GM18508 (cell line): Measurements from ENCODE around the gene SLC35C1.

Experiments
- ATAC-seq: cut with Tn5 transposase; IDR thresholded peaks from one replicate; pipeline ENCODE4 v1.9.1; 2021; ENCODE audit warnings: moderate number of reproducible peaks; ENCODE audit not compliant: insufficient read depth, unreplicated experiment

The SLC35C1 gene

DNA sequence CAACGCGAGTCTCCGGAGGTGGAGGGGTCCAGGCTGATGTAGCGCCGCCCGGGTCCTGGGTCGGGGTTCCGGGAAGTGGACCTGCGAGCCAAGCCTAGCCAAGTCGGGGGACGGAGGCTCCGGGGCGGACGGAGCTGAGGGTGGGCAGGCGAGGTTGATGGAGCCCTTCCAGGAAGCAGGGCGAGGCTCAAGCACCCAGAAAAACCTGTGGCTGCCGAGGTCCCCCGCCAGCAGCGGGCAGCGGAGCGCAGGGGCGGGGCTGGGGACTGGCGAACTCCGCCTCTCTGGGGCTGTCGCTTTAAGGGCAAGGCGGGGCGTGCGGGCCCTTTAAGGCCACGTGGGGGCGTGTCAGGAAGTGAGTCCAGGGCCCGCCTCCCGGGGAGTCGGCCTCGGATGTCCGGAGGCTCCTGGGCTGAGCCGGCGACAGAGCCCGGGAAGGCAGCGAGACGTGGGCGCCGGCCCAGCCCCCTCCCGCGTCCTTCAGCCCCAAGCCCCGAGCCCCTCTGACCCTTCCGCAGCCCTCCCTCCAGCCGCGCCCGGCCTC lies at the start of gene SLC35C1:
Gene SLC35C1, plus strand, starts transcription at position 389 of the 544 bp plus-strand sequence. CDS start 653 bp downstream, outside the sequence.
- ATAC-seq, result peak; percentile 70

DNA sequence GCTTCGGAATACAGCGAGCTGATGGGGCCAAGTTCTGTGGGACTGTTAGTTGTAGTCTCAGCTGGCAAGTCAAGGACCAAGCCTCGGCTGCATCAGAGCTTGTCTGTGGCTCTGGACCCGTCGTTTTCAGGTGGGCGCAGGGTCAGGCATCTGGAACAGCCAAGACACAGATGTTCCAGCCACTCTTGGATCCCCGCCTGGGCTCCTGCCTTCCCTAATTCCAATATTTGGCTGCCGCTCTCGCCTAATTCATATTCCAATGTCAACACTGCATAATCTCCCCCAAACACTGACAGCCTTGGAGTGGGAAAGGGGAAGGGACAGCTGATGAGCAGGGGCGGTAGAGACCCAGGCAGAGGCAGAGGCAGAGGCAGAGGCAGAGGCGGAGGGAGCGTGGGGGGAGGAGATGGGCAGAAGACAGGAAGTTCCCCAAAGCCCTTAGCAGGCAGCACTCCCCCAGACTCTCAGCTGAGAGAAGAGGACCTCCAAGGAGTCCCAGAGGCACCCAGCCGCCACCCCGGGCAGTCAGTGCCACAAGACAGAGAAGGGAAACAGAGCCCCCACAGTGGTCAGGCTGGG lies 49.6 kb upstream of the SLC35C1 start:
- ATAC-seq, result no peak

DNA sequence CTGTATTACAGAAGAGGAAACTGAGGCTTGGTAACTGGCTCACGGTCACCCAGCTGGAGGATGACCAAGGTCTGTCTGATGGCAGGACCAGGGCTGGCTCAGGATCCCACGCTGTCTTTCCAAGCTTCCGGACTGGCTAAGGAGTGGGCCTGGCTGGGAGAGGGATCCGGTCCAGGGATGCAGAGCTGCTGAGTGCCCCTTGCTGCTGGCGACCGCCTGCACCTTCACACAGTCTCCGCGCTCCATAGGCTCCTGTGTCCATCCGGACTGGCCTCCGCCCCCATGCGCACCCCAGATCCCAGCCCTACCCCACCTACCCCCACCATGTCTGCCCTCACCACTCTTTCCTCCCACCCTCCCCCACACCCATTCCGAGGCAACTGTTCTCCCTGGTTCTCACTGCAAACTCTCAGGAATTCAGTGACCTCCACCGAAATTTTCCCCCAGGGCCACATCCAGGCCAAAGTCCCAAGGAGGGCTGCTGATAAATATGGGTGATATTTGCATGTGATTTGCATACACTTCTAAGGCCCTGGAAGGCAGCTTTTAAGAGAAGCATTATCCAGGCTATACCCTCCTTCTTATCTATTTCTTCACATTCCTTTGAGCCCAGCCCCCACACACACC lies 48.5 kb upstream of the SLC35C1 start:
- ATAC-seq, result no peak

DNA sequence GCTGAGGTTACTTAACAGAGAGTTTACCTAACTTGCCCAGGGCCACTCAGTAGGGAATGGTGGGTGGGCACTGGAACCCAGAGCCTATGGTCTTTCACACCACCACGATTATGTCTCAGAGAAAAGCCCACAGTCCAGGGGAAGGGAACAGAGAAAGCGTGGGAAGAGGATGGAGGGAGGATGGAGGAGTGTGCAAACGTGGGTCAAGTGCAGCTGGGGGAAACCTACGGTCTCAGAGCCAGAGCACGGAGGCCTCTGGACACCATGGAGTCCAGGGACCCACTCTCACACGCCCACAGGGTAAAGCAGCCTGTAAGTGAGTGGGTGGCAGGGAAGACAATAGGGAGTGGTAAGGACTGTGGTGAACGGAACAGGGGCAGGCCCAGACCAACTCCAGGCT lies 47.3 kb upstream of the SLC35C1 start:
- no peak for ATAC-seq

DNA sequence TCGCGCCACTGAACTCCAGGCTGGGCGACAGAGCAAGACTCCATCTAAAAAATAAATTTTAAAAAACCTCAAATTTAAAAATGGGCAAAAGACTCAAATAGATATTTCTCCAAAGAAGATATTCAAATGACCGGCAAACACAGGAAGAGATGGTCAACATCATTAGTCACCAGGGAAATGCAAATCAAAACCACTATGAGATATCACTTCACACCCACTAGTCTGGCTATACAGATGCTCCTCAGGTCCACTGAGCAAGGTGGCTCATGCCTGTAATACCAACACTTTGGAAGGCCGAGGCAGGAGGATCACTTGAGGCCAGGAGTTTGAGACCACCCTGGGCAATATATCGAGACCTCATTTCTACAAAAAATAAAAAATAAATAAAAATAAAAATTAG lies 43.3 kb upstream of the SLC35C1 start:
- ATAC-seq, result no peak

DNA sequence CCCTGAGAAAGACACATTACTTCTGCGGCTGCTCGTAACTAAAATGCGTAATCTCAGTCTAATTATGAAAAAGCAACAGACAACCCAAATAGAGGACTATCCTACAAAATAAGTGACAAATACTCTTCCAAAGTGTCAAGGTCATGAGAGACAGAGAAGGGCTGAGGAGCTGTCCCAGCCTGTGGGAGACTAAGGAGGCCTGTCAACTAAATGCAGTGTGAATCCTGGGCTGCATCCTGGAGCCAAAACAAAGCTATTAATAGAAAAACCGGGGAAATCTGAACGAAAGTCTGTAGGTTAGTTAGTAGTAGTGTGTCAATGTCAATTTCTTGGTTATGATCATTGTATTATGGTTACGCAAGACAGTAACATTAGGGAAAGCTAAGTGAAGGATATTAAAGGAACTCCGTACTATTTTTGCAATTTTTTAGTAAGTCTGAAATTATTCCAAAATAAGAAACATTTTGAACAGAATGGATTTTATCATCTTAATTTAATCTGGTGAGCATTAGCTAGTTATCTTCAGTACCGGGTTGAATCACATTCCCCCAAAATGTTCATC lies 39.8 kb upstream of the SLC35C1 start:
- ATAC-seq, result no peak

DNA sequence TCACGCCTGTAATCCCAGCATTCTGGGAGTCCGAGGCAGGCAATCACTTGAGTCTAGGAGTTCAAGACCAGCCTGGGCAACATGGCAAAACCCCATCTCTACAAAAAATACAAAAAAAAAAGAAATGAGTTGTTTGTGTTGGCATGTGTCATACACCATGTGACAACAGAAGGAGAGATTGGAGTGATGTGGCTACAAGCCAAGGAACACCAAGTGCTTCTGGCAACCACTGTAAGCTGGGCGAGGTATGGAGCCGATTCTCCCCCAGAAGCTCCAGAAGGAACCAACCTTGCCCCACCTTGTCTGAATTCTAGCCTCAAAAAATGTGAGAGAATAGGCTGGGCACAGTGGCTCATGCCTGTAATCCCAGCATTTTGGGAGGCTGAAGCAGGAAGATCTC lies 39.1 kb upstream of the SLC35C1 start:
- ATAC-seq, result no peak

DNA sequence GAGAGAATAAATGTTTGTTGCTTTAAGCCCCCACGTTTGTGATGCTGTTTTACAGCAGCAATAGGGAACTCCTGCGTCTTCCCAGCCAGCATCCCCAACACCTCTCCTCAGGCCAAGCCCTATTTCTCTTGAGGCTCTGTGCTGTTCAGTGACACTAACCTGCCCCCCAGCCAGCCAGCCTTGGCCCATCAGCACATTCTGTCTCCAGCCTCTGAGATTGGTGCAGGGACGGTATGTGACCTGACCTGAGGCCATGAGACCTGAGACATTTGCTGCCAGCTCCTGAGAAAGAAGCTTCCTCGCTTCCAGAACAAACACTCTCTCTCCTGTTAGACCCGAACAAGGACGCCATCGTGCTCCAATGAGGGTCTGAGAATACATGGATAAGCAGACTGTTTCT lies 38.5 kb upstream of the SLC35C1 start:
- no peak for ATAC-seq

DNA sequence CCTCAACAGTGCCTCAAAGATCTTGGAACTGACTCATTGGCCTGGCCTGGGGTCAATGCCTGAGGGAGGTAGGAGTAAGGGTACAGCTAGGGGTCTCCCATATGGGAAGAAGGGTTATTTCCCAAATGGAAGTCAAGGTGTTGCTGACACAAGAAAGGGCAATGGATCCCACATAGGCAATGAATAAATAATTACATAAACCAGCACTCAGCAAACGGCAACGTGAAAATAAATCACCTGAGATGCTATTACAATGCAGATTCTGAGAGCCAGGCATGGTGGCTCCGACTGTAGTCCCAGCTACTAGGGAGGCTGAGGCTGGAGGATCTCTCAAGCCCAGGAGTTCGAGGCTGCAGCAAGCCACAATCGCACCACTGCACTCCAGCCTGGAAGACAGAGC lies 36.5 kb upstream of the SLC35C1 start:
- ATAC-seq, result no peak

DNA sequence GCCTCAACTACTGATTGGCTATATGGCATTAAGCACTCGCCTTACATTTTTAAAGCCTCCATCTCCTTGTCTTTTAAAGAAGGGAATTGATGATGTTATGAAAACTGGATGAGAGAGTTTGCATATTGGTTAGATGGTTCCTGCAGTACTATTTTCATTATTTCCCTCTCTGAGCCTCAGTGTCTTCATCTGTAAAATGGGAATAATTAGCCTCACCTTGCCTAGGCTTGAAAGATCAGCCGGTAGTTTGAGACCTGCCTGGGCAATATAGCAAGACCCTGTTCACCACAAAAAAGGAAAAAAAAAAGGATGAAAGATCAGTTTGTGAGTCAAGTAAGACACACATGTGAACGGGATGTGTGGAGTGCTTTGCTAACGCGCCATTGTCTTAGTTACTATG lies 35.0 kb upstream of the SLC35C1 start:
- no peak for ATAC-seq

DNA sequence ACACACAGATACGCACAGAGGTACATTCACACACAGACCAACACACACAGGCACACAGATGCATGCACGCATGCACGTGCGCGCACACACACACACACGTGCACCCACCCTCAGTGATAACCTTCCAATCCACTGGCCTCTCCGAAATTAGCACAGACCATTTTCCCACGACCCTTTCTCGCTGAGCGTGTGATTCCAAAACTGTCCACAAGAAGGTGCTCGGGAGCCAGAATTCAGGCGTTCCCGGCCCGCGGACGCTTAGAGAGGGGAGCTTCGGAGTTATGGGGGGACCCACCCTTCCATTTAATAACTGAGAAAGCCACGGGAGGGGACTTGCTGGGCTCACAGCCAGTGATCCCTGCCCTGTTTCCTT lies 33.8 kb upstream of the SLC35C1 start:
- ATAC-seq, result no peak

DNA sequence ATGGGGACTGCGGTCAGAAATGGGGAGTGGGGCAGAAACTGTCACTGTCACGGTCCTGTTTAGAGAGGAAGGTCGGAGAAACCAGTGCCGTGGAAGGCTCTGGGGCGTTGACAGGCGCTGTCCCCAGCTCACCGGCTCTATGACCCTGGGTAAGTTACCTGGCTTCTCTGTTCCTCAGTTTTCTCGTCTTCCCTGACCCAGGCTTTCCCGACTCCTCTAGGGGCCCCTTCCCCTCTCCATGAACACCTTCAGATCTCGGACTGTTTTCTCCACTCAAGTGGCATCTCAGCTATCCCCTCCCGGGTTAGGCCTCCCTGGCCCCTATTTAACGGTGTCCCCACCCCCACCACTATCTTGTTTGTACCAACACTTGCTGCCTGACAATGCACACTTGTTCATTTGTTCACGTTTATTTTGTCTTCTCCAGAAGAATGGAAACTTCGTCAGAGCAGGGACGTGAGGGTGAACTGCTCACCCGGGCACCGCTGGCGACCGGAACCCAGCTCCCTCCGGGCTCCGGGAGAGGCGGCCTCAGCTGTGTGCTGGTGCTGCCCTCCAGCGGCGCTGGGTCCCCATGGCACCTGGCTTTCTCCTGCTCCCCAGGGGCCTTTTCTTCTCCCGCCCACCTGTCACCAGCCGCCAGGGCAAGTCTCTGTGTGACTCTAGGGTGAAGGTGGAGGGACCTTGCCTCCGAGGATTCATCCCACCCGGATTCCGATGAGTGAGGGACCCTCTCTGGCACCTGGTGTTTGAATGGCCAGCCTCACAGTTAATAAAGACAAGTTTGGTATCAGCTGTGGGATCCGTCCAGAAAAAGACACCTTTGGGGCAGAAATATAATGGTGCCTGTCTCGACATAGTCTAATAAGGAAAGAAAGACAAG lies 33.1 kb upstream of the SLC35C1 start:
- ATAC-seq, result no peak

DNA sequence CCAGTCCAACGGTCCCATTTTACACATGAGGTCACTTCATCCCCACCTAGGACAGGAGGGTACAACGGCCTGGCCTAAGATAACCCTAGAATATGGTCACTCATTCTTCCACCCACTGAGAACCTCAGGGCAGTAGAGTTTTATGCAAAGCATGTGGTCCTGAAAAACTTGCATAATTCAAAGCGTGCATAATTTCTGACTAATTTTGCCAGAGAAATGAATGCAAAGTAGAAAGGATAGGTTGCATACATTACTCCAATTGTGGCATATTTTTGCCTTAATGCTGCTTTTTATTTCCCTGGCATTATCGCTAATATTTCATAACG lies 32.5 kb upstream of the SLC35C1 start:
- no peak for ATAC-seq

DNA sequence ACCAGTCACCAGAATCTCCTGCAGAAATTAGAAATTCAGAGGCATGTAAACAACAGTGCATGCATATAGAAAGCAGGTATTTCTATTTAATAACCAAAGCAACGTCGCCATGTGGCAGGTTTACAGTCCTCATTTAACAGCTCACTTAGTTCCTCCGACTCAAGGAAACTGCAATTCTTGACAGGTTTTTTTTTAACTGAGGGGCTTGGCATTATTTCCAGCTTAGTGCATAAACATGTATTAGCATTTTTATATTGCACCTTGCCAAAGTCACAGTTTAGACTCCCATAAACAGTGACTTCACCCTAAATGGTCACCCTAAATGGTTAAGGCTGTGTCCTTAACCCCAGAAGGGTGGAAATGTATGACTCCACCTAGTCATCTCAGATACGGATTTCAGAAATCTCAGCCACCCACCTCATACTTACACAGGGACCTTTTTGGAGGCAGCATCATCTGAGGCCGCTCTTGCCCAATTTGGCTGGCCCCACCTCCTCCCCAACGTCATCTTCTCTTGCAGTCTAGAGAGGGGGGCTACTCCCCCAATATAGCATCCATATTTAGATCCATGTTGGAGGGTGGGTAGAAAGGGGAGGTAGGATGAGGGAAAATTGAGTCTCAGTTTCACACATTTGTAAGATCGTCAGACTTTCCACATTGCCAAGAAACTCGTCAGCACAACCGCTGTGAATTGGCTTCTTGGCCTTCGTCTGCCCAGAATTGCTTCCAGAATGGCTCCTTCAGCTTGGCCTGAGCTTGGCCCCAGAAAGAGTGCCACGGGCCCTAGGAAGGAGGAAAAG lies 31.8 kb upstream of the SLC35C1 start:
- no peak for ATAC-seq

DNA sequence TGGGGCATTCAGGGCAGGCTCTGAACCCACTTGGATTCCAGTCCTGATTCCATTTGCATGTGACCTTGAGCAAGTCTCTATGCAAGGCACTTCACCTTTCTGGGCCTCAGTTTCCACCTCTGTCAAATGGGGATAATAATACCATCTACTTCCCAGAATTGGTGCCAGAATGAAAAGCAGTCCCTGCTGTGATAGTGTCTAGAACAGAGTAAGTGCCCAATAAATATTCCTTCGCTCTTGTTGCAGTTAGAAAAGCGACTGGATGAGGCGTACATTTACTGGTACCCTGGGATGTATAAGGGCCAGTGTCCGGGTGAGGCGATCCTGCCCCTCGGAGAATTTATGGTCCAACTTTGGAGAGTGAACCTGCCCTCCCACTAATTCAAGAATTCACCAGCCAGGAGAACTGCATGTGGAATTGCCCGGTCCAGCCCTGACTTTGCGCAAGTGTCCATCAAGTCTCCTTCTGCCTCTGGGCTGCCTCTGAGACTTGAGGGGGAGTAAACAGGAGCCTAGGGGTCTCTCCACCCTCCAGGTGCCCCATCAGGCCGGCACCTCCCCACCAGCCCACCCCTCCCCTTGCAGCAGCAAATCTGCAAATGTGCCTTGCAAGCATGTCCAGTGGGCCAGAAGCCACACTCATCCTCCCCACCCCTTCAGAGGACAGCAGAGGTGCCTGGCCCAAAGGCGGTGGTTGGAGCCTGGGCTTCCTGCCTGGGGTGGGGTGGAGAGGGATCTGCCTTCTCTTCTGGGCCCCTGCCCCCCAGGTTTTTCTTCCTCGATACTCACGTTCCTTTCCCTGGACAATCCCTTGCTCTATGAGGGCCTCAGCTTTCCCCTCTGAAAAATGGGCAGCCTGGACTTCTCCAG lies 30.9 kb upstream of the SLC35C1 start:
- no peak for ATAC-seq

DNA sequence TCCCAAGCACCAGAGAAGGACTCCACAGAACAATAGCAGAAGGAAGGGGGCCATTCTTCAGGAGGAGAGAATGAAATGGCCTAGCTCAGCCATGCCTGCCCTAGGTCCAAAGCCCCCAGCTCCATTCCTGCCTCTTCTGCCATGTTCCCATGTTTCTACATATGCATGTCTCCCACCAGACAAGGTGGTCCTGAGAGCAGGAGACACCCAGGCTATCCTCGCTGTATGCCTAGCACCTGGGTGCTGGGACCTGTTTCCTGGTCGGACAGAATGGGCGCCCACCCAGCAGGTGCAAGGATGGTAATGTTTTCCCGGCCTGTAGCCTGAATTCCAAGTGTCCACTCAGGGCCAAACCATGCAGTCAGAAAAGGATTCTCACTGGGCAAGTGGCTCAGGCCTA lies 30.2 kb upstream of the SLC35C1 start:
- ATAC-seq, result no peak

DNA sequence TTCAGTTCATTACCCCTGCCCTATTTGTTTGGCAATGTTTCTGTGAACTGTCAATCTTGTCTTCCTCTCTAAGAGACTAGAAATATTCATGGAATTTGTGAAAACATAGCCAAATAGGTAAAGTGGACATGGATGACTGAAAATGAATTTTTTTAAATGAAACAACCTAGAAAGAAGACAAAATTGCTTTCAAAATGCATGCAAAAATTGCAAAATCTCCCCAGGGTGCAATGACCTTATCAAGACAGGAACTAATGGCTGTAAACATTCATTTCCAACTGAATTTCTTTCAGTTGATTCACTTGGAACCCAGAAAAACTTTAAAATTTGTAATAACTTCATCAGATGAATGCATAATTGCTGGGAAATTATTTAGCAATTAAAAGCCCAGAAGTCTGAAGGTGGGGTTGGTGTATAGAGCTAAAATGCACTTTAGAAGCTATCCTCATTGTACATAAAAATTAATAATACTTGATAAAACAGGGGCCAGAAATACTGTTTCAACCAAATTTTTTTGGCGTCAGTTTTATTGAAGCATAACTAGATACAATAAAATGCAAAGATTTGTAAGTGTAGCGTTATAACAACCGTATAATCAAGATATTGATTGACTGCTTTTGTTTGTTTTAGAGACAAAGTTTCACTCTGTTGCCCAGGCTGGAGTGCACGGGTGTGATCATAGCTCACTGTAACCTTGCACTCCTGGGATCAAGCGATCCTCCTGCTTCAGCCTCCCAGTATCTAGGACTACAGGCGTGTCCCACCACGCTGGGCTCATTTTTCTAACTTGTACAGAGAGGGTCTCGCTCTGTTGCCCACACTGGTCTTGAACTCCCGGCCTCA lies 27.6 kb upstream of the SLC35C1 start:
- no peak for ATAC-seq

DNA sequence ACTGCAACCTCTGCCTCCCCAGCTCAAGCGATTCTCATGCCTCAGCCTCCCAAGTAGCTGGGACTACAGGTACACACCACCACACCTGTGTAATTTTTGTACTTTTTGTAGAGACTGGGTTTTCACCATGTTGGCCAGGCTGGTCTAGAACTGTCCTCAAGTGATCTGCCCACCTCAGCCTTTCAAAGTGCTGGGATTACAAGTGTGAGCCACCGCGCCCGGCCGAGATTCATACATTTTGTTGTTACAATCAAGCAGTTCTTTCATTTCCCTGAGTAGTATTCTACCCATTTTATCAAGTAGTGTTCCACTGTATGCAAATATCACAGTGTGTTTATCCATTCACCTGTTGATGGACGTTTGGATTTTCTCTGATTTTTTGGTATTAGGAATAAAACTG lies 26.6 kb upstream of the SLC35C1 start:
- ATAC-seq, result no peak

DNA sequence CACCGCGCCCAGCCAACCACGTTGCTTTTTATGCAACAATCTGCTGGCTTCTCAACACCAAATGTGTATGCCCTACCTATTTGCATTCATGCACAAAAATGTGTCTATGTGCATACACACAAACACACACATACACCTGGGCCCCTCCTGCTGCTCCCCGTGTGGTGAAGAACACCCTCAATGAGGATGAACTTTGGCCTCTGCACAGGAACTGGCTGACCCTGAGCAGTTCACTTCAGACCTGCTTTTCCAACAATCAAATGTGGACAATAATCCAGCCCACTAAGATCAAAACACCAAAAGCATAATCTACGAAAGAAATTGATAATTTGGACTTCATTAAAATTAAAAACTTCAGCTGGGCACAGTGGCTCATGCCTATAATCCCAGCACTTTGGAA lies 25.3 kb upstream of the SLC35C1 start:
- no peak for ATAC-seq
